GM19043 (cell line): ENCODE results near the gene PAX3.

Source experiments
- ATAC-seq: cut with Tn5 transposase; IDR thresholded peaks from one replicate; pipeline ENCODE4 v1.9.1; 2021; ENCODE audit warnings: low read depth; ENCODE audit not compliant: unreplicated experiment

PAX3 gene

GRCh38 chr2:222298311-222299150 is at the start of gene PAX3:
TSS of gene PAX3 (minus strand) at chr2:222298998. CDS start at chr2:222298615, 383 bp downstream.
- ATAC-seq, result no peak

DNA sequence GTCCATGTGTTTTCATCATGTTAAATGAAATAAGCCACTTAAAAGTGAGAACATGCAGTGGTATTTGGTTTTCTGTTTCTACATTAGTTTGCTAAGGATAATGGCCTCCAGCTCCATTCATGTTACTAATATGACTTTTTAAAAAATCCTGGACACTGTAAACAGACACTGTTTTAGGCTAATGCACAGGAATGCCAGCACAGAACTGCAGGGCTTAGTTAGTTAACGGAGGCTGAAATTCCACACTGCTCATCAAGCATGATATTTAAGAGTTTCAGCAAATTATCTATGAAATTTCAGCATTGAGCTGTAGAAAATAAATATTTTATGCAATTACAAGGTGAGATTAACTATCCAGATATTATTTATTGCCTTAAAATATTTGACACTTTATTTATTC is 42.5 kb upstream of the PAX3 start:
- ATAC-seq, result no peak

DNA sequence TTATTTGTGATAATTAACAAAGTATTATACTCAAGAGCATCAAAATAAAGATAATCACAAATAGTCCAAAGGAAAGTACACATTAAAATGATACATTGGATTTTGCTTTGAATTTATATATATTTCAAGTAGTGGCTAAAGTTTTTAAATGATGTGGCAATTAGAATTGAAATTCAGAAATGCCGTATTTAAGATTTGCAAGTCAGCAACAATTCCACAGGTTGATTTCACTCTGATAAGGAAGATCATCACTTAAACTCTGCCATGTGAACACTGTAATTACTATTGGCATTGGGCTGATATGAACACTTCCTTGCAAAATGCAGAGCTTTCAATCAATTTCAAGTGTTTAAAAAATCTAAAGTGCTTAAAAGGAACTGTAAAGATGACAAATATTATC is 39.6 kb upstream of the PAX3 start:
- no peak for ATAC-seq

GRCh38 chr2:222336931-222337330 is 38.1 kb upstream of the PAX3 start:
- no peak for ATAC-seq

GRCh38 chr2:222336442-222336841 is 37.6 kb upstream of the PAX3 start:
- ATAC-seq, result no peak

DNA sequence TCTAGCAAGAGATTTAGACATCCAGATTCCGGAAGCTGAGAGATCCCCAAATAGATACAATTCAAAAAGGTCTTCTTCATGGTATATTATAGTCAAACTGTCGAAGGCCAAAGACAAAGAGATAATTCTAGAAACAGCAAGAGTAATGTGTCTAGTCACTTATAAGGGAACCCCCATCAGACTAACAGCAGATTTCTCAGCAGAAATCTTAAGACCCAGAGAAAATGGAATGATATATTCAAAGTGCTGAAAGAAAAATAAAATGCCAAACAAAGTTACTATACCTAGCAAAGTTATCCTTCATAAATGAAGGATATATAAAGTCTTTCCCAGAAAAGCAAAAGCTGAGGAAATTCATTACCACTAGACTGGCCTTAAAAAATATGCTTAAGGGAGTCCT is 36.1 kb upstream of the PAX3 start:
- ATAC-seq, result no peak

- ATAC-seq, result no peak
Measured at GRCh38 chr2:222333397-222333796, 34.6 kb upstream of the PAX3 start.

DNA sequence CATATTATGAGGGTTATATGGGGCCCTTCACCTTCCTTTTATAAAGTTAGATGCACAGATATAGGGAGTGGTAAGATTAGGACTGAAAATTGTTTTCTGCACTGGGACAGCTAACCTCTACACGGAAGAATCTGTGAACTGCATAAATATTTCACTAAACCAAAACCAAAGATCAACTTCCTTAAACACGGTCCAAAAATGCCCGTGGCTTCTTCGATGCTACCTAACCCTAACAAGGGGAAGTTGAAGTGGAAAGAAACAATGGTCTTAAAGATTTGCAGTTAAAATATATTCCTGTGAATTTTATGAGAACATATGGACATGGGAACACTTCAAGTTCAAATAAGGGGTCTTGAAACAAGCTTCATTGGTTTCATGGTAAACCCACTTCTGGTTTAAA is 33.3 kb upstream of the PAX3 start:
- ATAC-seq, result no peak

- ATAC-seq, result no peak
Measured at GRCh38 chr2:222330910-222331309, 32.1 kb upstream of the PAX3 start.

DNA sequence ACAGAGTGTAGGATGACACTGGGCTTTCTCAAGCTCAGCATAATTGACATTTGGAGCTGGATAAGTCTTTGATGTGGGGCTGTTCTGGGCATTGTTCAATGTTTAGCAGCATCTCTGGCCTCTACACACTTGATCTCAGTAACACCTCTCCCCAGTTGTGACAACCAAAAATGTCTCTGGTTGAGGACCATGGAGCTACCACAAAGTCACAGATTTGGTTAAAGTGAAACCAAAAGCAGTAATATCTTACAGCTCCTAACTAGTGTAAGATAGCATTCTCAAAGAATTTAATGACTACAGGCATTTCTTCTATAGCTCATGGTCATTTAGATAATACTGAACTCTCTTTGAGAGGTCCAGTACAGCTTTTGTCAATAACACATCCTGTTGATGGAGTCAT is 23.4 kb upstream of the PAX3 start:
- ATAC-seq, result peak; percentile 27

- ATAC-seq, result no peak
Measured at GRCh38 chr2:222320436-222321395, 21.9 kb upstream of the PAX3 start.

DNA sequence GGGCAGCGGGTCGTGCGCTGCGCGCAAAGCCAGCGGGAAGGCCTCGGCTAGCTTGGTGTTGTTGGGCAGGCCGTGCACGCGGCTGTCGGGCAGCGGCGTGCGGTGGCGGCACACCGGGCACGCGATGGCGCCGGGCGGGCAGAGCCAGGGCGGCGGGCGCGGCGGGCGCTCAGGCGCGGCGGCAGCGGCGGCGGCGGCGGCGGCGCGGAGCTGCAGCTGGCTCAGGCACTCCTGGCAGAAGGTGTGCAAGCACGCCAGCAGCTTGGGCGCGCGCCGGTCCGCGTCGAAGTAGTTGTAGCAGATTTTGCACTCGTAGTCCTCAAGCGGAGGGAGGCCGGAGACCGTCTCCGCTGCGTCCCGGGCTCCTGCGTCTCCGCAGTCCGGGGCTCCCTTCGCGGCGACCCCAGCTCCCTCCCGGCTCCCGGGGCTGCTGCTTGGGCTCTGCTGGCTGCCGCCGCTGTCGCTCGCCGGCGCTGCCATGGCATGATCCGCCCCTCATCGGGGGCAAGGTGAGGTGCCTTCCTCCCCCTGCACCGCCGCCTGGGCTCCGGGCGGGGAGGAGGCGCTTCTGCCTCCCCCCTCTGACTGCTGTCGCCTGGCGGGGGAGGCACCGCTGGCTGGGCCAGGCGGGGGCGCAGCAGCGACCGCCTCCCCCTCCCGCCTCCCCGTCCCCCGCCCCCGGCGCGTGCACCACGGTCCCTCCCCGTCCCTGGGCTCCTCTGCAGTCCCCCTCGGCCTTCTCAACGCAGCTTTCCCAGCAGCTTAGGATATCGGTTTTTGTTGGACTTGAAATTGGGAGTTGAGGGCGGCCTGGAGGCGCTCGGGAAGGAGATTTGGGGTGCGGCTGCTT is 21.0 kb upstream of the PAX3 start:
- ATAC-seq, result peak; percentile 40

GRCh38 chr2:222318712-222319585 is 20.2 kb upstream of the PAX3 start:
- ATAC-seq, result peak; percentile 31

- ATAC-seq, result peak; percentile 35
Measured at GRCh38 chr2:222318026-222318711, 19.4 kb upstream of the PAX3 start.

GRCh38 chr2:222315443-222316121 is 16.8 kb upstream of the PAX3 start:
- ATAC-seq, result no peak

DNA sequence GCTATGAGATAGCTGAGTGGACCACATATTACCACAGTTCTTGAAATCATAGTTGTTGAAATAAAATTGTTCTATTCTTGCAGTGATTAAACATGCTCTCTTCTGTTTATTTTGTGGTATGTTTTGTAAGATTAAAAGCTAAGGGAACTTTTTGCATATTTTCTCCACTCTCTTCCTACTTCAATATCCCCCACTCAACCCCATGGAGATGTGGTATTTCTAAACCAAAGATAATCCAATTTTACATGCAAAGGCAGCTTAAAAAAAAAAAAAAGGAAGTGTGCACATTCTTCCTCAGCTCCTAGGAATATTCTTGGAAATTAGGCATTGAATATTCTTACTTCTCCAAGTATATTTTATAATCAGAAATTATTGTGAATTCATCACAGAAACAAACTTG is 15.0 kb upstream of the PAX3 start:
- ATAC-seq, result no peak

- ATAC-seq, result no peak
Measured at GRCh38 chr2:222311978-222312738, 13.4 kb upstream of the PAX3 start.
